DOHH2 (cell line): Measurements from ENCODE around the gene DISP1.

Source experiments
- H3F3A ChIP-seq: fragments of 200-600 bp; sonication (generic), shearing (Covaris generic); 2 replicates; pipeline ENCODE4 v1.6.0; 2016; ENCODE audit warnings: antibody characterized with exemption, mild to moderate bottlenecking; ENCODE audit not compliant: control insufficient read depth, insufficient read depth
- H3K27ac ChIP-seq: fragments of 200-600 bp; sonication (generic); 2 replicates; pipeline ENCODE4 v1.5.1; 2014; ENCODE audit warnings: low read depth, mild to moderate bottlenecking, low read length, moderate library complexity
- H3K27me3 ChIP-seq: fragments of 200-600 bp; sonication (generic); 2 replicates; pipeline ENCODE4 v1.6.1; 2014; ENCODE audit warnings: mild to moderate bottlenecking, low read length, mixed read lengths; ENCODE audit not compliant: control insufficient read depth
- H3K36me3 ChIP-seq: fragments of 200-600 bp; sonication (generic); 2 replicates; pipeline ENCODE4 v1.6.1; 2014; ENCODE audit warnings: mild to moderate bottlenecking, low read length, moderate library complexity, mixed read lengths; ENCODE audit not compliant: control insufficient read depth
- H3K4me1 ChIP-seq: fragments of 200-600 bp; sonication (generic); 2 replicates; pipeline ENCODE4 v1.6.1; 2014; ENCODE audit warnings: mild to moderate bottlenecking, low read length, mixed read lengths; ENCODE audit not compliant: control insufficient read depth
- H3K4me2 ChIP-seq: fragments of 200-600 bp; sonication (generic); 2 replicates; pipeline ENCODE4 v1.6.0; 2014; ENCODE audit warnings: mild to moderate bottlenecking, low read length, moderate library complexity
- H3K4me3 ChIP-seq: fragments of 200-600 bp; sonication (generic); 2 replicates; pipeline ENCODE4 v1.5.1; 2014; ENCODE audit warnings: mild to moderate bottlenecking, low read length, mixed read lengths
- H3K79me2 ChIP-seq: fragments of 200-600 bp; sonication (generic); 2 replicates; pipeline ENCODE4 v1.6.1; 2014; ENCODE audit warnings: mild to moderate bottlenecking, low read length, mixed read lengths; ENCODE audit not compliant: control insufficient read depth
- H3K9me2 ChIP-seq: fragments of 200-600 bp; sonication (generic); replicated peaks from 2 replicates; pipeline ENCODE4 v1.6.1; 2014; ENCODE audit warnings: mild to moderate bottlenecking, low read length, mixed read lengths; ENCODE audit not compliant: control insufficient read depth
- H3K9me3 ChIP-seq: fragments of 200-600 bp; sonication (generic); 2 replicates; pipeline ENCODE4 v1.6.1; 2014; ENCODE audit warnings: antibody characterized with exemption, low read length, mixed read lengths; ENCODE audit not compliant: control insufficient read depth, insufficient read depth
- H4K20me1 ChIP-seq: fragments of 200-600 bp; sonication (generic); 2 replicates; pipeline ENCODE4 v1.6.0; 2014; ENCODE audit warnings: low read depth, mild to moderate bottlenecking, antibody characterized with exemption, low read length, moderate library complexity; ENCODE audit not compliant: control insufficient read depth, insufficient read depth
- EZH2phosphoT487 ChIP-seq: fragments of 200-600 bp; sonication (generic); IDR thresholded peaks from 2 replicates; pipeline ENCODE4 v1.6.1; 2017; ENCODE audit warnings: borderline replicate concordance, mild to moderate bottlenecking, antibody characterized with exemption, low read length, moderate library complexity, mixed read lengths
- TF ChIP-seq, protein P1 (sequence below): fragments of 200-600 bp; sonication (generic); IDR thresholded peaks from one replicate; pipeline ENCODE4 v1.5.1; 2014; ENCODE audit warnings: antibody characterized with exemption, mild to moderate bottlenecking, low read depth, low read length; ENCODE audit not compliant: poor library complexity, severe bottlenecking

The DISP1 gene

DNA sequence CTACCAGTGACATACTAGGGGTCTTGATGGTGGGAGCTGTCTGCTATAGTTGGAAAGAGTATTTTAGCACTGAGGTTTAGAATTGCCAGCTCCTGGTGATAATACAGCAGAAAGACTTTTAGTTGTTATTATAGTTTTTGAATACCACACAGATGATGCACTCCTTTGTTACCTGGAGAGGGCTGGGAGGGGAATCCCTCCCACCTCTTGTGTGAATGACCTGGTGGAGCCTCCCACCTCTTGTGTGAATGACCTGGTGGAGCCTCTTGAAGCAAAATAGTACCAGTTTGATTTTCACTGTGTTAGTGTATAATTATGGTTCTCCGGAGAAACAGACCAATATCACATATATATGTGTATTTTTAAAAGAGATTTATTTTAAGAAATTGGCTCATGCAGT, 3.3 kb downstream of the DISP1 start:
- Histone ChIP-seq H3K36me3 (no peaks in the 10 kb centered on the region), H4K20me1 (no peaks in the 10 kb centered on the region), H3K27me3 (no peaks in the 10 kb centered on the region; the same call in 1 of the 2 replicates), H3K27ac (no peak overlapping the region), H3K4me1 (peaks cover 21% of the 10 kb centered on the region), H3K4me2 (no peak overlapping the region), H3K9me2 (no peaks in the 10 kb centered on the region), H3K9me3 (no peaks in the 10 kb centered on the region), H3K79me2 (peaks cover 41% of the 10 kb centered on the region), H3F3A (no peaks in the 10 kb centered on the region), H3K4me3 (no peak overlapping the region)
- no peak for TF ChIP-seq EZH2phosphoT487
- TF ChIP-seq, protein P1, sequence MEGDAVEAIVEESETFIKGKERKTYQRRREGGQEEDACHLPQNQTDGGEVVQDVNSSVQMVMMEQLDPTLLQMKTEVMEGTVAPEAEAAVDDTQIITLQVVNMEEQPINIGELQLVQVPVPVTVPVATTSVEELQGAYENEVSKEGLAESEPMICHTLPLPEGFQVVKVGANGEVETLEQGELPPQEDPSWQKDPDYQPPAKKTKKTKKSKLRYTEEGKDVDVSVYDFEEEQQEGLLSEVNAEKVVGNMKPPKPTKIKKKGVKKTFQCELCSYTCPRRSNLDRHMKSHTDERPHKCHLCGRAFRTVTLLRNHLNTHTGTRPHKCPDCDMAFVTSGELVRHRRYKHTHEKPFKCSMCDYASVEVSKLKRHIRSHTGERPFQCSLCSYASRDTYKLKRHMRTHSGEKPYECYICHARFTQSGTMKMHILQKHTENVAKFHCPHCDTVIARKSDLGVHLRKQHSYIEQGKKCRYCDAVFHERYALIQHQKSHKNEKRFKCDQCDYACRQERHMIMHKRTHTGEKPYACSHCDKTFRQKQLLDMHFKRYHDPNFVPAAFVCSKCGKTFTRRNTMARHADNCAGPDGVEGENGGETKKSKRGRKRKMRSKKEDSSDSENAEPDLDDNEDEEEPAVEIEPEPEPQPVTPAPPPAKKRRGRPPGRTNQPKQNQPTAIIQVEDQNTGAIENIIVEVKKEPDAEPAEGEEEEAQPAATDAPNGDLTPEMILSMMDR, result no peak

DNA sequence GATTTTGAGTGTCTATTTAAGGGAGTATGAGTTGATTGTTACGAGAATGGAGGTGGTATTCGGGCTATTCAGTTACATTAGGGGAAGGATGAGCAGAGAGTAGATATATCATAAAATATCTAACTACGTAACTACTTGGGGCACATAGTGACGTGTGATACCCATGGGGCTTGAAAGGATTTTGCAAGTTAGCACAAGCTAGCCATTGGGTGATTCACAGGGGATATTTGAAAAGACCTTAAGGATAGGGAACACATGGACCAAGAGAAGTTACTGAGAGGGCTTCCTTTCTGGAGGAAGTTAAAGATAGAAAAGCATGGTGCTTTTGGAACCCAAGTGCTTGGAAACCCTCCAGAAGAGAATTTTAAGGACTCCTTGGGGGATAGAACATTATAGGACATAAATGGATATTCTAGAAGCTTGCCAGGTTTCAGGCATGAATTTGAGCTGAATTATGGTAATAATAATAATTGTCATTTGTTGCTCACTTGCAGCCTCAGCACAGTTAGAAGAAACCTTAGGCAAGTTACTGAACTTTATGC, 5.4 kb downstream of the DISP1 start:
- Histone ChIP-seq H3K9me3 (no peaks in the 10 kb centered on the region), H3K36me3 (no peaks in the 10 kb centered on the region), H4K20me1 (no peaks in the 10 kb centered on the region), H3K4me2 (no peak overlapping the region), H3K4me3 (no peak overlapping the region), H3K79me2 (peaks cover 40% of the 10 kb centered on the region), H3K9me2 (no peaks in the 10 kb centered on the region), H3F3A (no peaks in the 10 kb centered on the region), H3K4me1 (peaks cover 14% of the 10 kb centered on the region), H3K27ac (no peak overlapping the region), H3K27me3 (no peaks in the 10 kb centered on the region)
- no peak for TF ChIP-seq EZH2phosphoT487
- TF ChIP-seq, protein P1, result no peak

DNA sequence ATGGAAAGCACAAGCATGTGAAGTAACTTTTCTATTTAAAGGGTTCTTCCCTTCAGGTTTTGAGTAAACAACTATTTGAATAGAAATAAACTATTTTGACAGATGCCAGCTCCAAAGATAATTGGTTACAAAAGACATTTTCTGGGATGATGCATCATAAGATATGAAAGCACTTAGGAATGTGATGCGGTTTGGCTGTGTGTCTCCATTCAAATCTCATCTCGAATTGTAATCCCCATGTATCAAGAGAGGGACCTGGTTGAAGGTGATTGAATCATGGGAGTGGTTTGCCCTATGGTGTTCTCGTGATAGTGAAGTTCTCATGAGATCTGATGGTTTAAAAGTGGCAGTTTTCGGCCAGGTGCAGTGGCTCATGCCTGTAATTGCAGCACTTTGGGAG, 6.4 kb downstream of the DISP1 start:
- H3K9me3 ChIP-seq, result no peaks in the 10 kb centered on the region
- no peaks in the 10 kb centered on the region for H3F3A ChIP-seq
- TF ChIP-seq, protein P1, result no peak
- TF ChIP-seq EZH2phosphoT487, result no peak
- H3K9me2 ChIP-seq, result no peaks in the 10 kb centered on the region
- H3K4me2 ChIP-seq, result no peak overlapping the region
- H3K4me3 ChIP-seq, result no peak overlapping the region
- H3K27ac ChIP-seq, result no peak overlapping the region
- no peaks in the 10 kb centered on the region for H3K36me3 ChIP-seq
- peaks cover 33% of the 10 kb centered on the region for H3K79me2 ChIP-seq
- peaks cover 8% of the 10 kb centered on the region; the same call in 1 of the 2 replicates for H3K4me1 ChIP-seq
- no peaks in the 10 kb centered on the region for H4K20me1 ChIP-seq
- H3K27me3 ChIP-seq, result no peaks in the 10 kb centered on the region
